Mesenteric fat pad (tissue), 1 donor: ENCODE measurements around the gene RERE. TPM values are rescaled to one million over a fixed set of nuclear protein-coding genes. Genes with fewer than 3 reads are reported as not detected.
"Not testable (repeated sequence)": the region's sequence is repeated elsewhere in the genome, so short reads cannot be mapped to it uniquely, and the experiment has no call there.

Source experiments
- DNase-seq: peaks from one replicate; pipeline ENCODE4 v3.0.0-alpha.2; 2020; ENCODE audit warnings: low spot score
- total RNA-seq: library from RNA; stranded (reverse); fragmentation: NEBNext Ultra II Directional; extraction: Animal tissue kit (Norgen Biotek cat#: 25700); gene quantifications from one replicate; pipeline ENCODE4 v1.2.1, GENCODE V29; 2021
- donor health status: DM: yes; HTN: yes; CAD: no.

The RERE gene
- total RNA-seq, 1 donor from 2014 or later: 120 TPM

DNA sequence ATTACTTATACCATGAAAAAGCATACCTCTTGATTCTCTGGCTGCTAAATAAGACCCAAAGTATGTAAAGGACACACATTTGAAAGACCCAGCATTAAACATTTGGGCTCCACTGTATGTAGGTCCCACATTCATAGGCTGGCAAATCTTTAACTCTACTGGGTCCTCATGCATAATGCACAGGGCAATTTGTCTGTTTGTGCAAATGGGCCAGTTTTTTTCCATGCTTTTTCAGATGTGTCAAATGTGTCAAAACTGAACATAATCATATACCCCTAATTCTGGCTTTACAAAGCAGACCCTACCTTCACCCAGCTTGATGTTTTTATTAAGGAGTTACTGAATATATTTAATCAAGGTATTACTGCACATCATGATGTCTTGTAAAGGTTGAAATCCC is 63.7 kb downstream of the RERE start:
- DNase-seq: no peak

DNA sequence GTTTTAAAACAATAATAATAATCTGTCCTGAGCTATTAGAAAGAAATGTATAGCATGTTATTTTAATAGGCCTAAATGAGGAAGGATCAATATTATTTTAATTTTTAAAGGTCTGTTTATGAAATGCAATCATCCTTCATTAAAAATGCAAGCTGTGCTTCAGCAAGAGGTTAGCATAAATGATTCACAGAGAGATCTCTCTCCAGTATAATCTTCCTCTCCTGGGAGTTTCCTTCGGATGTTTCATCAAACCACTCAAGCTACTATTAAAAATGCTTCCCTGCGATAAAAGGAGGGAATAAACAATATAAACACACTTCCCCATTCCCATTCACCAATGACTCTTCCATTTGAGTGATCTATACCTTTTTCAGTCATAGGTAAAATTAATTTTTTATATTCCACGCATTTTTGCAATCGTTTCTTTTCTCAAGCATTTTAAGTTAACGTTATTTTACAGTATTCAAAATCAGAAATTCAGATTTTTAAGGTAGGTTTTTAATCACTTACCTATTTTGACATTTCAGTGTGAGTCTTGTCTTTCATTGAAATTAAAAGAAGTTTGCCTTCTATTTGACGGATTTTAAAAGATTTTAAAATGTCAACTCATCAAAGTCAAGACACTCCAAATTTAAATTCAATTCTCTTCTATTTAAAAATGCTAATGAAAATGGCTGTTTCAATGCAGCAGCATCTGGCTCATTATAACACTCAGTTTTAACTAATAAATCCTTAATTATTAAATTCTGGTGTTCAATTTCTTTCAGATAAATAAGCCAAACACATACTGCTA is 64.3 kb downstream of the RERE start:
- no peak for DNase-seq

DNA sequence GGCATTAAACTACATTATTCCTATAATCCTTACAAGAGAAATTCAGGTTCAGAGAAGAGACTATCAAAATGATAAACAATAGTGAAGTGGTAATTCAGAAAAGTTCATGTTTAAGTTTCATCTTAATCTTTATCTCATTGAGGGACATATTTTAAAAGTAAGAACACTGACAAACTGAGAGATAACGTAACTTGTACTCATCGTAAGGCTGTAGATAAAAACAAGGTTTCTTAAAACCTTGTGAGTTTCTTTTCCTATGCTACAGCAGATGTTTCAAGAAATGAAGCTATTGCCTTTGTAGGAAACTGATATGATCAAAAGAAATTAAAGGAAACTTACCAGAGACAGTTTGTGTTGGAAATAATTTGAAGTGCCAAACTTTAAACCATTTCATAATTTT is 65.0 kb downstream of the RERE start:
- no peak for DNase-seq

DNA sequence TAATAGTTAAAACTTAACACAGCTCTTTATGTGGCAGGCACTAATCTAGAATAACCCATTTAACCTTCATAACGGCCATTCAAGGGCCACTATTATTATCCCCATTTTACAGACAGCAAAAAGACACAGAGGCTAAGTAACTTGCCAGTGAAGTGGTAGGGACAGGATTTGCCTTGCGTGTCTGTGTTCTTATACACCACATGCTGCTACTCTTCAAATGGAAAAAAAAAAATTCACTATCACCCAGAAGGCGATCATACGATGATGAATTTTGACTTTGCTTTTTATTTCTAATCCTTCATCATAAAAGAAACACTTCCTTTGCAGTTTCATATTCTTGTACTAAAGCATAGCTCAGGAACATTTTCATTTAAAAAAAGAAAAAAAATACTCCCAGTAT is 65.5 kb downstream of the RERE start:
- DNase-seq: no peak

DNA sequence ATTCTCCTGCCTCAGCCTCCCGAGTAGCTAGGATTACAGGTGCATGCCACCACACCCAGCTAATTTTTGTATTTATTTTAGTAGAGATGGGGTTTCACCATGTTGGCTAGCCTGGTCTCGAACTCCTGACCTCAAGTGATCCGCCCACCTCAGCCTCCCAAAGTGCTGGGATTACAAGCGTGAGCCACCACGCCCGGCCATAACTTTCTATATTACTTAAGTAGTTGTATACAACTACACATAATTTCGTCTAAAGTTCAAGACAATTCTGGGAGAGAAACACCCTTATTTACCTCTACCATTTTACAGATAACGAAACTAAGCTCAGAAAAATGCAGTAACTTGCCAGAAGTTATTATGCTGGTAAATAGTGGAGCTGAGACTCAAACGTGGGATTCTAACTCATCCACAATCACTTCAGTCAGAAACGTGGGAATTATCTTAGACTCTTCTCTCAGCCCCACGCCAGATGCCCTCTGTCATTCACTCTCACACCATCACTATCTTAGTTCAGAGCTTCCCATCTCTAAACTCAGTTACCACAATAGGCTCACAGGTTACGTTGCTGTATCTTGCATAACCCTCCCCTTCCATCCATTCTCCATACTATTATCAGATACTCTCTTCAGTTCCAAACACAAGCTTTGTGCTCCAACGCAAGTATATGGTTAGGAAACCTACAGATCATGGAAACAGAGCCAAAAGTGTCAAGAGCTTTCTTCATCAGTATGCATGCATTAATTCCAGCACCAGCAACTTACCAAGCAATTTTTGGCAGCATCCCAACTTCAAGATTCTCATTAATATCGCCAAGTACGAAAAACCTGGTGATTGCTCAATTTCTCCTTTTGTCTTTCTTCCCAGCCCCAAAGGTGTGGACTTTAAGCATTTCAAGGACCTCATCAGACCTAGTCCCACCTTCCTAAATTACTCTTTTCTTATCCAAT is 69.3 kb downstream of the RERE start:
- no peak for DNase-seq

DNA sequence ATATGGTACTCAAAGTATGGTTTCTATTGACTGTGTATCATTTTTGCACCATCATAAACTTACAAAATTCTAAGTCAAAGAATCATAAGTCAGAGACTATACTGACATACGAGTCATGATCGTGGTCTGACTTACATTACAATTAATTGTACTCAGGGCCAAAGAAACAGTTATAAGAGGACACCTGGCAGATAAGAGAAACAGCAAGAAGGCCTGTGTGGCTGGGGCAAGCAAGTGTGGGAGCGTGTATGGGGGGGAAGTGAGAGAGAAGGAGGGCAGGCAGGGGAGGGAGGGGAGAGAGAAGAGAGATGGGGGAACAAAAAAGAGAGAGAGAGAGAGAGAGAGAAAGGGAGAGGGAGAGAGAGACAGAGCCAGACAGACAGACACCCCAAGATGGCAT is 70.9 kb downstream of the RERE start:
- no peak for DNase-seq

DNA sequence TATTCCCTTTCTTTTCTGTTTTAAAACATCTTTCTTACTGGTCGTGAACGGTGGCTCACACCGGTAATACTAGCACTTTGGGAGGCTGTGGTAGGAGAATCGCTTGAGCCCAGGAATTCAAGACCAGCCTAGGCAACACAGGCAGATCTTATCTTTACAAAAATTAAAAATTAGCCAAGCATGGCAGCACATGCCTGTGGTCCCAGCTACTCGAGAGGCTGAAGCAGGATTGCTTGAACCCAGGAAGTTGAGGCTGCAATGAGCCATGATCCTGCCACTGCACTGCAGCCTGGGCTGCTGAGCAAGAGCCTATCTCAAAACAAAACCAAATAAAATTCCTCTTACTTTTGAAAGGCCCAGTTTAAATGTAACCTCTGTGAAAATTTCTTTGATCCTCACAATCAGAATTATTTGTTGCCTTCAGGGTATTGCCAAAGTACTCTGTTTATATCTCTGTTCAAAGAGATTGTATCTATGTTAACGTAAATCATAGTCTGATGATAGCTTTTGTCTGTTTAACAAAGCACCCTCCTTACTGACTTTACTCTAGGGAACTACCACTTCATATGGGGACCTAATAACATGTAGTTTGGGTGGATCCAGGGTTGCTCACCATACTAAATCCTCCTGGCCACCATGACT is 71.6 kb downstream of the RERE start:
- DNase-seq: no peak

DNA sequence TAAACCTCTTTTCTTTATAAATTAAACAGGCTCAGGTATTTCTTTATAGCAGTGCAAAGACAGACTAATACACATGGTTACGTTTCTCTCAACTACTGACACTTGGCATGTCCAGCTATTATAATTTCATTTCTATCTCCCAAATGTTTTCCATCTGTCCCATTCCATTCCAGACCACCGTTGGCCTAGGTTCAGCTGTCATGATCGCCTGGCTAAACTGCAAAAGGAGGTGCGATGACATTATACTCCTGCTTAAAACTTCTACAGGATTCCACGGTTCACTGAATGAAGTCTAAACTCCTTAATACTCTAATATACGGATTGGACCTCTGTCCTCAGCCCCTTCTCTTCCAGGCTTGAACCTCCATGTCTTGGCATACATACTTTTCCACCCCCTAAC is 72.1 kb downstream of the RERE start:
- DNase-seq: no peak

DNA sequence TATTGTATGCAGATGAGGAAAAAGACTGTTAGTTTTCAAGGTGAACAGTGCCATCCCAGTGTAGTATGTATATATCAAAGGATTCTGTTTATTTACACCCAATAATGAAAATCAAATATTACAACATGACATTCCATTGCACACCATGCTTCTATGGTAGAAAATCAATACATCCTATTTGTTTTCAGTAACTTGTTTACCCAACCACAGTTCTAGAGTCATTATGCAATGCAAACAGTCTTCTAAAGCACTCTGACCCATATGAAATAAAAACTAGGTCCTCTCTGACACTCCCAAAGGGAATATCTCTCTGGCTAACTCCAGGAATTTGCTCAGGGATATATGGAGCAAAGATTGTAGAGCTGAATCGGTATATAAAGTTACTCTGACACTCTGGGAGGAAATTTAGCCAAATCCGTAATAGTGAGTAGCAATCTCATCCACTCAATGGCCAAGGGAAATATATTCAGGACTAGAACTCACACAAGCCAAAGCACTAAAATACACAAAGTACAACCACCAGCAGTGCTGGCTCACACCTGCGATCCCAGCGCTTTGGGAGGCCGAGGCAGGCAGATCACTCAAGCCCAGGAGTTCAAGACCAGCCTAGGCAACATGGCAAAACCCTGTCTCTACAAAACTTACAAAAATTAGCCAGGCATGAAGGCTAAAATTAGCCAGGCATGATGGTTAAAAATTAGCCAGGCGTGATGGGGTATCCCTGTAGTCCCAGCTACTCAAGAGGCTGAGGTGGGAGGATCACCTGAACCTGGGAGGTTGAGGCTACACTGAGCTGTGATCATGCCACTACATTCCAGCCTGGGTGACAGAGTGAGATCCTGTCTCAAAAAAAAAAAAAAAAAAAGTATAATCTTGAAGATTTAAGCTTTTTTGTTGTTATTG is 75.2 kb downstream of the RERE start:
- DNase-seq: no peak

DNA sequence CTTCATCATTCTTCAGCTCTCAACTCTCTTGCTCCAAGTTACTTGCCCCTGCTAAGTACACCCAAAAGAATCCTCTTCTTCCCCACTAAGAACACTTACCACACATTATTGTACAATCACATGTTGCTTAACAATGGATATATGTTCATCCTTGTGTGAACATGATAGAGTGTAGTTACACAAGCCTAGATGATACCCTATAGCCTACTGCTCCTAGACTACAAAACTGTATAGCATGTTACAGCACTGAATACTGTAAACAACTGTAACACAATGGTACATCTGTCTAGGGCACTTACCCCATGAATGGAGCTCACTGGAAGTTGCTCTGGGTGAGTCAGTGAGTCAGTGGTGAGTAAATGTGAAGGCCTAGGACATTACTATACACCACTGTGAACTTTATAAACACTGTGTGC is 77.4 kb downstream of the RERE start:
- DNase-seq: no peak

DNA sequence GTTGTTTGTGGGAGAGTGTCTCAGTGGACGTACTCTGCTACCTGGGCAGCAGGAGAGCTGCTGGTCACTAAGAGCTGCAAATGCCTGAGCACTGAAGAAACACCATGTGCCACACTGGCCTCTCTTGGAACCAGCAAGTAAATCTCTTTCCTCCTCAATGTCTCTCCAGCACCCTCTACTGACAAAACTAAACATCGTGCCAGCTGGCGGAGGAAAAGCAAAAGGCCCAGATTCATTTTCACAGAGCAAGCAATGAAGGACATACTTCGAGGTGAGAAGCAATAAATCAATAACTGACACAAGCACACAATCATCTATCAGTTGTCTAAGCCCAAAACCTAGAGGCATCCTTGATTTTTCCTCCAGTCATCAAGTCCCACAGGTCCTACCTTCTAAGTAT is 78.1 kb downstream of the RERE start:
- no peak for DNase-seq

DNA sequence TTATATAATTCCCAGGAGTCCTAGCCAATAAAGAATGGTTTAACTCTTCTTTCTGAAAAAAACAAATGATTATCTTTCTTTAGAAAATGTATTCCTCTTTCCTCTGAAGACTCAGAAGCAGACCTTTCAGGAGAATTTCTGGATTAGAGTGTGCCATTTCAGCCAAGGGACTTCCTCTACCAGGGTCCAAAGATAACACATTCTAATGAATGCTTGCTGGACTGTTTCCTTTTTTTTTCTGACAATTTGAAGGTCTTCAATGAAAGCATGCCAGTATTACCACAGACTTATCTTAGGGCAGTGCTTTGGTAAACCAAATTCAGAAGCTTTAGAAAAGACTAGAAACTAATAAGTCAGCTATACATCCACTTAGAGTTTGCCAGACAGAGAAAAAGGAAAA is 80.5 kb downstream of the RERE start:
- no peak for DNase-seq

DNA sequence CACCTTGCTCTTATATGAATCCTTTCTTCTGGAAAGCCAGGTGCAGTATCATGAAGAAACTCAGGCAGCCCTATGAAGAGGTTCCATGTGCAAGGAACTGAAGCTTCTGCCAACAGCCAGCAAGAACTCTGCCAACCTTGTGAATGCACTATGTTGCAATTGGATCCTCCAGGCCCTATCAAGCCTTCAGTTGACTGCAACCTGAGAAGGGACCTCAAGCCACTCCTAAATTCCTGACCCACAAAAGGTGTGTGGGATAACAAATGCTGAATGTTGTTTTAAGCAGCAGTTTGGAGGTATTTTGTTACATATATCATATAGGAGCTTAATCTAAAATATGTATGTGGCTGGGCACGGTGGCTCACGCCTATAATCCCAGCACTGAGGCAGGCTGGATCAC is 84.0 kb downstream of the RERE start:
- no peak for DNase-seq

DNA sequence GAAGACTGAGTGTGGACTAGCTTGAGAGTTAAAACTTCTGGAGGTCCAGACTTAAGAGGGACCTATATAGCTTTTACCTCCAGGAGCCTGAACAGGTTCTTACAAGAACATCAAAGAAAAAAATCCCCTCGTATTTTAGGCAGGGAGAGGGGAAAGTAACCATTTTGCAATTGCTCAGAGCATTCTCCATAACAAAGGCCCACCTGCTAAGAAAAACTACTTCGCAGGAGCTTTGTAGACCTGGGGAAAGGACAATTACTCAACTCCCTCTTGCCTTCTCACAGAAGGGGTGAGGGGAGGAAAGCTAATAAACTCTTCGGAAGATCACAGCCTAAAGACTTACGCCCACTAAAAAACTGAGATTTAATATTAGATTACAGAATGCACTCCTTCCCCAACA is 86.3 kb downstream of the RERE start:
- DNase-seq: no peak

DNA sequence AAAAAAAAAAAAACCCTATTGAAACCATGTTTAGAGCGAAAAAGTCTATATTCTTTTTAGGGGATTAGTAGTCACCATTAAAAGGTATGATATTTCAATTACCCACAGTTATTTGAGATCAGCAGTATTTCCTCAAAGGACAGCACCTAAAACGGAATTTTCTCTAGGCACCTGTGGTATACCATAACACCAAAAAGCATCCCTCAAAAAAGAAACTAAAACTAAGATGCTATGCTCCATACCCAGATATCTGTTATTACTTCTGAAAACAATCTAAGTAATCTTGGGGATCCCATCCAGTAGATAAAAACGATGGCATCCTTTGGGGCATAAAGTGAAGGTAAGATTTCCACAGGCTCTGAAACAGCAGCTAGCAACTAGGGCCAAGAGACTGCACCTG is 89.0 kb downstream of the RERE start:
- no peak for DNase-seq

DNA sequence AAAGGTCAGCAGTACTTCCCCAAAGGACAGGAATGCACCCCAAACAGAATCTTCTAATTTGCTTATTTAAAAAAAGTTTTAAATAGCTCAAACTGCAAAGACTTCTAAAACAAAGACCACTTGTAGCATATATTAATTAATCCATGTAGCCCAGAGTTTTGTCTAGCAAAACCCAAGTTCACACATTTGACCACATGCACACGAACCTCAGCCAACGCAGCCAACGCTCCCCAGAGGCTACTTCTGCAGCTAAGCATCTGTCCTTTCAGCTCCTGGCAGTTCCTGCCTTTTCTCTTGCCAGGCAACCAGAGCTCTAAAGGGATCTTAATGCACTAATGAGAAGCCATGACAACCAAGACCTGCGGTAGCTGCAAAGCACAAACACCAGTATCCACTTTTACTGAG is 89.6 kb downstream of the RERE start:
- DNase-seq: no peak

DNA sequence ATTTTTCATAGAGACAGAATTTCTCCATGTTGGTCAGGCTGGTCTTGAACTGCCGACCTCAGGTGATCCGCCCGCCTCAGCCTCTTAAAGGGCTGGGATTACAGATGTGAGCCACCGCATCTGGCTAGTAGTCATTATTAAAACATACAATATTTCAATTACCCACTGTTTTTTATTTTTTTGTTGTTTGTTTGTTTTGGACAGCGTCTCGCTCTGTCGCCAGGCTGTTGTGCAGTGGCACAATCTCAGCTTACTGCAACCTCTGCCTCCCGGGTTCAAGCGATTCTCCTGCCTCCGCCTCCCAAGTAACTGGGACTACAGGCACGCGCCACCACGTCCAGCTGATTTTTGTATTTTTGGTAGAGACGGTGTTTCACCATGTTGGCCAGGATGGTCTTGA is 90.1 kb downstream of the RERE start:
- not testable (repeated sequence) for DNase-seq

DNA sequence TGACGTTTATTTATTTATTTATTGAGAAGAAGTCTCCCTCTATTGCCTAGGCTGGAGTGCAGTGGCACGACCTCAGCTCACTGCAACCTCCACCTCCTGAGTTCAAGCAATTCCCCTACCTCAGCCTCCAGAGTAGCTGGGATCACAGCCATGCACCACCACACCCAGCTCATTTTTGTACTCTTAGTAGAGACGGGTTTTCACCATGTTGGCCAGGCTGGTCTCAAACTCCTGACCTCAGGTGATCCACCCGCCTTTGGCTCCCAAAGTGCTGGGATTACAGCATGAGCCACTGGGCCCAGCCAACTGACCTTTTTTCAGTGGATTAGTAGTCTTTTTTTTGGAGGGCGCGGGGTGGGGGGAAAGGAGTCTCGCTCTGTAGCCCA is 90.6 kb downstream of the RERE start:
- not testable (repeated sequence) for DNase-seq

DNA sequence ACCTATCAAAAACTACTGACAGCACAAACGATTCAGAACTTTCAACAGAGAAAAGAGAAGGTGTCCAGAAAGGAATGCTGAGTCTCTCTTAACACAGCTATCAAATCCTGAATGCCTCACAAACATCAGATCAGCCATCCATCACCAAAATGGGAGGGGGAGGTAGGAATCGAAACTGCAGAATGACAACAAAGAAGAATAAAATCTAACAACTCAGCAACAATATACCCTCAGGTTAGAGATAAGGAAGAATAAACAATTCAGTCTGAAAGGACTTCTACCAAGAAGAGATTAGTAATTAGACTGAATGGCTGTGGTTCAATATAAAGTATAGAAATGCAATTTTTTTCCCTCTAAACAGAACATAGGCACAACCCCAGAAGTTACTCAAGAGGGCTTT is 94.4 kb downstream of the RERE start:
- no peak for DNase-seq

DNA sequence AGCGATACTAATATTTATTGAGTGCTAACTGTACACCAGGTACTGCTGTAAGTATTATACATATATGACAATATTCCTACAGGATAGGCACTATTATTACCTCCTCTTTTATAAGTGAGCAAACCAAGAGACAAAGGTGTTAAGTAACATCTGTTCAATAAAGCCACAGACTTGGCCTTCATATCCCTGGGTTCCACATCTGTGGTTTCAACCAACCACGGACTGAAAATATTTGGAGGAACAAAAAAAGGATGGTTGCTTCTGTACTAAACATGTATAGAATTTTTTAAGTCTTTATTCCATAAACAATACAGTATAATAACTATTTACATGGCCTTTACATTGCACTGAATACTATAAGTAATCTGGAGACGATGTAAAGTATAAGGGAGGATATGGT is 95.1 kb downstream of the RERE start:
- DNase-seq: no peak
